Liver (tissue), 9 donors: ENCODE results near the gene NRG4. TPM values are rescaled to one million over a fixed set of nuclear protein-coding genes. Genes with fewer than 3 reads are reported as not detected.

Source experiments
- DNase-seq: peaks from one replicate; pipeline ENCODE4 v3.0.0-alpha.2; 2017; ENCODE audit warnings: low spot score
- H3K27ac ChIP-seq, 2 donors: one replicate each; pipeline ENCODE4 v1.7.0; 2013; ENCODE audit warnings: inconsistent platforms in 2 of 2, low read length in 2 of 2, control low read depth in 1 of 2, low read depth in 1 of 2, mild to moderate bottlenecking in 1 of 2
- H3K27me3 ChIP-seq, 4 donors: one replicate each; pipeline versions ENCODE4 v1.6.1 to v1.7.0; 2013; ENCODE audit warnings: low read length in 3 of 4, inconsistent platforms in 1 of 4, mild to moderate bottlenecking in 1 of 4, moderate library complexity in 1 of 4; ENCODE audit not compliant: control insufficient read depth in 4 of 4, insufficient read depth in 4 of 4
- H3K36me3 ChIP-seq, 4 donors: one replicate each; pipeline versions ENCODE4 v1.6.1 to v1.7.0; 2013; ENCODE audit warnings: low read length in 3 of 4, mild to moderate bottlenecking in 3 of 4, low read depth in 1 of 4, moderate library complexity in 1 of 4; ENCODE audit not compliant: control insufficient read depth in 4 of 4, insufficient read depth in 3 of 4
- H3K4me1 ChIP-seq, 4 donors: one replicate each; pipeline versions ENCODE4 v1.6.1 to v1.7.0; 2013; ENCODE audit warnings: low read length in 3 of 4, mild to moderate bottlenecking in 3 of 4, moderate library complexity in 1 of 4; ENCODE audit not compliant: control insufficient read depth in 4 of 4, insufficient read depth in 4 of 4
- H3K4me3 ChIP-seq, 3 donors: one replicate each; pipeline versions ENCODE4 v1.6.1 to v1.7.0; 2013; ENCODE audit warnings: low read length in 3 of 3, control low read depth in 1 of 3, low read depth in 1 of 3, mild to moderate bottlenecking in 1 of 3
- H3K9ac ChIP-seq, 2 donors: one replicate each; pipeline ENCODE4 v1.7.0; 2013; ENCODE audit warnings: low read length in 2 of 2, mild to moderate bottlenecking in 2 of 2, moderate library complexity in 2 of 2, control low read depth in 1 of 2, low read depth in 1 of 2
- H3K9me3 ChIP-seq, 4 donors: one replicate each; pipeline versions ENCODE4 v1.6.1 to v1.7.0; 2013; ENCODE audit warnings: low read length in 3 of 4; ENCODE audit not compliant: control insufficient read depth in 4 of 4
- ATF3 ChIP-seq: IDR thresholded peaks from 2 replicates; pipeline ENCODE4 v1.6.1; 2016; ENCODE audit warnings: antibody characterized with exemption
- EGR1 ChIP-seq, 2 donors: IDR thresholded peaks; 2 replicates each; pipeline ENCODE4 v1.6.1; 2016 to 2018; ENCODE audit warnings: antibody characterized with exemption in 2 of 2, low read depth in 2 of 2
- FOXA1 ChIP-seq: IDR thresholded peaks from 2 replicates; pipeline ENCODE4 v1.6.1; 2016; ENCODE audit warnings: antibody characterized with exemption
- FOXA2 ChIP-seq: IDR thresholded peaks from 2 replicates; pipeline ENCODE4 v1.6.1; 2016; ENCODE audit warnings: antibody characterized with exemption
- GABPA ChIP-seq, 2 donors: IDR thresholded peaks in 1 of 2; conservative IDR thresholded peaks in 1 of 2; 2 replicates each; pipeline ENCODE4 v1.6.1; 2016; ENCODE audit warnings: antibody characterized with exemption in 2 of 2, mild to moderate bottlenecking in 1 of 2, moderate library complexity in 1 of 2
- HNF4A ChIP-seq, 2 donors: conservative IDR thresholded peaks; 2 replicates each; pipeline ENCODE4 v1.6.1; 2016; ENCODE audit warnings: antibody characterized with exemption in 2 of 2, mild to moderate bottlenecking in 2 of 2
- HNF4G ChIP-seq: IDR thresholded peaks from 2 replicates; pipeline ENCODE4 v1.6.1; 2016; ENCODE audit warnings: antibody characterized with exemption
- JUND ChIP-seq, 2 donors: IDR thresholded peaks; 2 replicates each; pipeline ENCODE4 v1.6.1; 2016; ENCODE audit warnings: antibody characterized with exemption in 2 of 2
- MAX ChIP-seq: IDR thresholded peaks from 2 replicates; pipeline ENCODE4 v1.6.1; 2016; ENCODE audit warnings: antibody characterized with exemption
- NR2F2 ChIP-seq: IDR thresholded peaks from 2 replicates; pipeline ENCODE4 v1.6.1; 2016; ENCODE audit warnings: antibody characterized with exemption
- RAD21 ChIP-seq, 2 donors: IDR thresholded peaks; 2 replicates each; pipeline ENCODE4 v1.6.1; 2016; ENCODE audit warnings: antibody characterized with exemption in 2 of 2, mild to moderate bottlenecking in 2 of 2
- REST ChIP-seq: IDR thresholded peaks from 2 replicates; pipeline ENCODE4 v1.6.1; 2016; ENCODE audit warnings: antibody characterized with exemption, mild to moderate bottlenecking
- RXRA ChIP-seq, 2 donors: IDR thresholded peaks; 2 replicates each; pipeline ENCODE4 v1.6.1; 2017 to 2018; ENCODE audit warnings: antibody characterized with exemption in 2 of 2, mild to moderate bottlenecking in 1 of 2
- SP1 ChIP-seq: IDR thresholded peaks from 2 replicates; pipeline ENCODE4 v1.6.1; 2018; ENCODE audit warnings: antibody characterized with exemption, mild to moderate bottlenecking
- TAF1 ChIP-seq: conservative IDR thresholded peaks from 2 replicates; pipeline ENCODE4 v1.6.1; 2016; ENCODE audit warnings: antibody characterized with exemption, mild to moderate bottlenecking
- YY1 ChIP-seq: IDR thresholded peaks from 2 replicates; pipeline ENCODE4 v1.6.1; 2016; ENCODE audit warnings: antibody characterized with exemption, mild to moderate bottlenecking
- WGBS: extraction: QIAGEN DNeasy Blood & Tissue Kit; methylation state at CpG from one replicate; pipeline ENCODE4 v1.1.7; 2013; 5-methylcytosine and 5-hydroxymethylcytosine counted together
- polyA plus RNA-seq, 2 donors: library from polyadenylated mRNA; stranded (reverse) in 1 of 2; unstranded in 1 of 2; fragments of 200-250 nt in 1 of 2; fragments of >200 nt in 1 of 2; fragmentation: Nextera tagmentation in 1 of 2; extraction: Ambion mirVana in 1 of 2; gene quantifications; one replicate each; pipeline versions ENCODE4 v1.2.1 to v1.2.3, GENCODE V29; 2013 to 2015
- total RNA-seq, 2 donors: library from RNA; depleted of rRNA; stranded (reverse); fragments of >200 nt; gene quantifications; one replicate each; pipeline ENCODE4 v1.2.3, GENCODE V29; 2014
- TF ChIP-seq, protein P1 (sequence below): fragments of 150-350 bp; IDR thresholded peaks from 2 replicates; pipeline ENCODE4 v1.5.1; 2017; ENCODE audit warnings: improper control_type of control experiment, low read depth, low read length; ENCODE audit not compliant: missing input control
- TF ChIP-seq, protein P2 (sequence below): IDR thresholded peaks from 2 replicates; pipeline ENCODE4 v1.6.1; 2016; ENCODE audit warnings: antibody characterized with exemption
- donor health status: healthy.
- donor health status: healthy.
- donor health status: healthy.
- donor health status: healthy.
- donor health status: healthy.

Gene NRG4
- total and polyA plus RNA-seq, 4 donors: 0.51 to 1.3 (median 1.0) TPM; not detected in 1

- TF ChIP-seq REST (no peak), FOXA1 (no peak), TAF1 (no peak), YY1 (no peak), HNF4A (conservative IDR thresholded peaks at IDR 0.05) (no peak)
Measured at GRCh38 chr15:75930866-75931265, 81.4 kb downstream of the NRG4 start (continued).

GRCh38 chr15:75929799-75930565 lies 82.2 kb downstream of the NRG4 start:
- H3K27ac ChIP-seq: no peak overlapping the region
- H3K9me3 ChIP-seq: no peaks in the 10 kb centered on the region
- DNase-seq: no peak
- WGBS: 76% methylated on average over 5 of the region's 5 CpGs
- H3K27me3 ChIP-seq: no peaks in the 10 kb centered on the region
- peaks cover 0 to 32% (median 24%) of the 10 kb centered on the region in 4 donors for H3K36me3 ChIP-seq
- TF ChIP-seq HNF4G: no peak
- TF ChIP-seq REST: no peak
- TF ChIP-seq, protein P1, sequence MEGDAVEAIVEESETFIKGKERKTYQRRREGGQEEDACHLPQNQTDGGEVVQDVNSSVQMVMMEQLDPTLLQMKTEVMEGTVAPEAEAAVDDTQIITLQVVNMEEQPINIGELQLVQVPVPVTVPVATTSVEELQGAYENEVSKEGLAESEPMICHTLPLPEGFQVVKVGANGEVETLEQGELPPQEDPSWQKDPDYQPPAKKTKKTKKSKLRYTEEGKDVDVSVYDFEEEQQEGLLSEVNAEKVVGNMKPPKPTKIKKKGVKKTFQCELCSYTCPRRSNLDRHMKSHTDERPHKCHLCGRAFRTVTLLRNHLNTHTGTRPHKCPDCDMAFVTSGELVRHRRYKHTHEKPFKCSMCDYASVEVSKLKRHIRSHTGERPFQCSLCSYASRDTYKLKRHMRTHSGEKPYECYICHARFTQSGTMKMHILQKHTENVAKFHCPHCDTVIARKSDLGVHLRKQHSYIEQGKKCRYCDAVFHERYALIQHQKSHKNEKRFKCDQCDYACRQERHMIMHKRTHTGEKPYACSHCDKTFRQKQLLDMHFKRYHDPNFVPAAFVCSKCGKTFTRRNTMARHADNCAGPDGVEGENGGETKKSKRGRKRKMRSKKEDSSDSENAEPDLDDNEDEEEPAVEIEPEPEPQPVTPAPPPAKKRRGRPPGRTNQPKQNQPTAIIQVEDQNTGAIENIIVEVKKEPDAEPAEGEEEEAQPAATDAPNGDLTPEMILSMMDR: no peak
- no peak for TF ChIP-seq FOXA2
- no peak for TF ChIP-seq JUND (IDR thresholded peaks at IDR 0.05)
- TF ChIP-seq FOXA1: no peak
- TF ChIP-seq ATF3: no peak
- TF ChIP-seq MAX: no peak
- no peak for TF ChIP-seq RAD21 (IDR thresholded peaks at IDR 0.05)
- TF ChIP-seq HNF4A (conservative IDR thresholded peaks at IDR 0.05): no peak
- no peak for TF ChIP-seq NR2F2
- no peak for TF ChIP-seq RXRA (IDR thresholded peaks at IDR 0.05)
- no peak for TF ChIP-seq GABPA (IDR thresholded peaks at IDR 0.05 in 1 of 2, conservative IDR thresholded peaks at IDR 0.05 in 1 of 2)
- no peak for TF ChIP-seq TAF1
- TF ChIP-seq EGR1 (IDR thresholded peaks at IDR 0.05; ENCODE audit: low read depth in 2 of 2): no peak
- no peak for TF ChIP-seq YY1
- TF ChIP-seq, protein P2, sequence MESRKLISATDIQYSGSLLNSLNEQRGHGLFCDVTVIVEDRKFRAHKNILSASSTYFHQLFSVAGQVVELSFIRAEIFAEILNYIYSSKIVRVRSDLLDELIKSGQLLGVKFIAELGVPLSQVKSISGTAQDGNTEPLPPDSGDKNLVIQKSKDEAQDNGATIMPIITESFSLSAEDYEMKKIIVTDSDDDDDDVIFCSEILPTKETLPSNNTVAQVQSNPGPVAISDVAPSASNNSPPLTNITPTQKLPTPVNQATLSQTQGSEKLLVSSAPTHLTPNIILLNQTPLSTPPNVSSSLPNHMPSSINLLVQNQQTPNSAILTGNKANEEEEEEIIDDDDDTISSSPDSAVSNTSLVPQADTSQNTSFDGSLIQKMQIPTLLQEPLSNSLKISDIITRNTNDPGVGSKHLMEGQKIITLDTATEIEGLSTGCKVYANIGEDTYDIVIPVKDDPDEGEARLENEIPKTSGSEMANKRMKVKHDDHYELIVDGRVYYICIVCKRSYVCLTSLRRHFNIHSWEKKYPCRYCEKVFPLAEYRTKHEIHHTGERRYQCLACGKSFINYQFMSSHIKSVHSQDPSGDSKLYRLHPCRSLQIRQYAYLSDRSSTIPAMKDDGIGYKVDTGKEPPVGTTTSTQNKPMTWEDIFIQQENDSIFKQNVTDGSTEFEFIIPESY: no peak
- no peak for TF ChIP-seq SP1
- H3K9ac ChIP-seq: no peak overlapping the region
- no peaks in the 10 kb centered on the region for H3K4me1 ChIP-seq
- no peak overlapping the region for H3K4me3 ChIP-seq
